Measurements from ENCODE around the gene ABCG2.

DNA sequence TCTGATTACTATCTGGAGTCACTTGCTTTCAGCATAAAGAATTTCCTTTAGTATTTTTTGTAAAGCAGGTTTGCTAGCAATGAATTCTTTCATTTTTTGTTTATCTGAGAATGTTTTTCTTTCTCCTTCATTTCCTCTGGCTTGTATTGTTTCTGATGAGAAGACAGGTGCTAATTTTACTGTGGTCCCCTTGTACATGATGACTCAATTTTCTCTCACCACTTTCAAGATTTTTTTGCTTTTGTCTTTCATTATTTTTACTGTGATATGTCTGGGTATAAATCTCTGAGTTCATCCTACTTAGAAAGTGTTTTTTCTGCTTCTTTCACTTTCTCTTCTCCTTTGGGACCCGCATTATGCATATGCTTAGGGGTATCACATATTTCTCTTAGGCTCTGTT is 88.4 kb downstream of the ABCG2 start:
- TF ChIP-seq CTCF (IDR thresholded peaks at IDR 0.05; ENCODE audit: low read depth, low read length) = no peak
- TF ChIP-seq EZH2phosphoT487 (IDR thresholded peaks at IDR 0.05; ENCODE audit: low read depth) = no peak

Measured in OCI-LY3 (cell line).